ENCODE data around the gene TUBB4B.

DNA sequence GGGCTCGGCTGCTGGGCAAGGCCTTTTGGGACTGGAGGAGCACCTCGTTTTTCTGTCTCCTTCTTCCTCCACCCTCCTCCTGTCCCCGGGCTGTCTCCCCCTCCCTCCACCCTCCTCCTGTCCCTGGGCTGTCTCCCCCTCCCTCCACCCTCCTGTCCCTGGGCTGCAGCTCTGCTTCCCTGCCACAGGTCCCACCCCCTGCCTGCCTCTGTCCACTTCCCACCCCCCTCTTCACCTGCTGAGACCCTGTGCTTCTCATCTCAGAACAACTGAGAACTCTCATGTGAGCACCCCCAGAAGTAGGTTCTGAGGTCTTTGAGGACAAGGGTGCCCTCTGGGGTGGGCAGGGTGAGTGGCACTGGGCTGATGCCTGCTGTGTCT is 30.6 kb downstream of the TUBB4B start:
- no peak for TF ChIP-seq POLR2A (IDR thresholded peaks at IDR 0.05)
- TF ChIP-seq, protein P1, sequence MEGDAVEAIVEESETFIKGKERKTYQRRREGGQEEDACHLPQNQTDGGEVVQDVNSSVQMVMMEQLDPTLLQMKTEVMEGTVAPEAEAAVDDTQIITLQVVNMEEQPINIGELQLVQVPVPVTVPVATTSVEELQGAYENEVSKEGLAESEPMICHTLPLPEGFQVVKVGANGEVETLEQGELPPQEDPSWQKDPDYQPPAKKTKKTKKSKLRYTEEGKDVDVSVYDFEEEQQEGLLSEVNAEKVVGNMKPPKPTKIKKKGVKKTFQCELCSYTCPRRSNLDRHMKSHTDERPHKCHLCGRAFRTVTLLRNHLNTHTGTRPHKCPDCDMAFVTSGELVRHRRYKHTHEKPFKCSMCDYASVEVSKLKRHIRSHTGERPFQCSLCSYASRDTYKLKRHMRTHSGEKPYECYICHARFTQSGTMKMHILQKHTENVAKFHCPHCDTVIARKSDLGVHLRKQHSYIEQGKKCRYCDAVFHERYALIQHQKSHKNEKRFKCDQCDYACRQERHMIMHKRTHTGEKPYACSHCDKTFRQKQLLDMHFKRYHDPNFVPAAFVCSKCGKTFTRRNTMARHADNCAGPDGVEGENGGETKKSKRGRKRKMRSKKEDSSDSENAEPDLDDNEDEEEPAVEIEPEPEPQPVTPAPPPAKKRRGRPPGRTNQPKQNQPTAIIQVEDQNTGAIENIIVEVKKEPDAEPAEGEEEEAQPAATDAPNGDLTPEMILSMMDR (IDR thresholded peaks at IDR 0.05): no peak
